Adipose tissue (tissue), 3 donors: Measurements from ENCODE around the gene LIPJ. TPM values are rescaled to one million over a fixed set of nuclear protein-coding genes. Genes with fewer than 3 reads are reported as not detected.

Experiments
- polyA plus RNA-seq, 3 donors: library from polyadenylated mRNA; stranded (reverse); fragments of 200-250 nt; gene quantifications; one replicate each; pipeline ENCODE4 v1.2.3, GENCODE V29; 2013
- donor health status: healthy with polysubstance abuse.
- donor health status: Bipolar disorder and iron deficiency.
- donor health status: healthy.

The LIPJ gene
- polyA plus RNA-seq, 3 donors, result 0.03 to 0.14 TPM; not detected in 1

Other genes with a start within 250 kb of the LIPJ start
- gene RNLS, start 3.4 kb upstream of the LIPJ start, polyA plus RNA-seq, result 10 to 100 TPM in 2 of 3 donors, 1 to 10 TPM in 1; 6.5 to 13.3 (median 10.8) TPM
- 1,000 to 10,000 TPM in 1 of 3 donors, 100 to 1,000 TPM in 1, 1 to 10 TPM in 1; 1.3 to 2,549 (median 298) TPM for gene LIPF, start 77.7 kb downstream of the LIPJ start, polyA plus RNA-seq
- not detected for gene LIPK, start 119.5 kb downstream of the LIPJ start, polyA plus RNA-seq
- gene LIPN, start 173.3 kb downstream of the LIPJ start, polyA plus RNA-seq, result under 1 TPM in 1 of 3 donors, not detected in 2; 0.49 TPM
- gene LIPM, start 216.0 kb downstream of the LIPJ start, polyA plus RNA-seq, result under 1 TPM in 1 of 3 donors, not detected in 2; 0.04 TPM